Hepatocyte (in vitro differentiated cells): Measurements from ENCODE around the gene STT3B. TPM values are rescaled to one million over a fixed set of nuclear protein-coding genes. Genes with fewer than 3 reads are reported as not detected.

Experiments
- DNase-seq: peaks from one replicate; pipeline ENCODE4 v3.0.0-alpha.2; 2016; ENCODE audit warnings: low spot score
- H2AFZ ChIP-seq: fragments of 200-600 bp; sonication (generic); 2 replicates; pipeline ENCODE4 v1.6.0; 2016; ENCODE audit warnings: antibody characterized with exemption, mild to moderate bottlenecking
- H3K27ac ChIP-seq: fragments of 200-600 bp; sonication (generic); 2 replicates; pipeline ENCODE4 v1.5.1; 2016; ENCODE audit warnings: mild to moderate bottlenecking
- H3K27me3 ChIP-seq: fragments of 200-600 bp; sonication (generic); 2 replicates; pipeline ENCODE4 v1.6.1; 2016
- H3K36me3 ChIP-seq: fragments of 200-600 bp; sonication (generic); replicated peaks from 2 replicates; pipeline ENCODE4 v1.5.1; 2016; ENCODE audit warnings: low read depth; ENCODE audit not compliant: insufficient read depth
- H3K4me1 ChIP-seq: fragments of 200-600 bp; sonication (generic); 2 replicates; pipeline ENCODE4 v1.5.1; 2016; ENCODE audit warnings: mild to moderate bottlenecking, moderate library complexity; ENCODE audit not compliant: insufficient read depth
- H3K4me2 ChIP-seq: fragments of 200-600 bp; sonication (generic); 2 replicates; pipeline ENCODE4 v1.6.0; 2016
- H3K4me3 ChIP-seq: fragments of 200-600 bp; sonication (generic); 2 replicates; pipeline ENCODE4 v1.5.1; 2016; ENCODE audit warnings: mild to moderate bottlenecking
- H3K79me2 ChIP-seq: fragments of 200-600 bp; sonication (generic); 2 replicates; pipeline ENCODE4 v1.6.0; 2017; ENCODE audit warnings: mild to moderate bottlenecking
- H3K9me2 ChIP-seq: fragments of 200-600 bp; sonication (generic); replicated peaks from 2 replicates; pipeline ENCODE4 v1.6.0; 2017; ENCODE audit warnings: mild to moderate bottlenecking; ENCODE audit not compliant: insufficient read depth
- H3K9me3 ChIP-seq: fragments of 200-600 bp; sonication (generic); 2 replicates; pipeline ENCODE4 v1.5.1; 2016; ENCODE audit warnings: low read depth, mild to moderate bottlenecking
- H4K20me1 ChIP-seq: fragments of 200-600 bp; sonication (generic); 2 replicates; pipeline ENCODE4 v1.6.0; 2016; ENCODE audit warnings: mild to moderate bottlenecking; ENCODE audit not compliant: insufficient read depth, poor library complexity, severe bottlenecking
- CTCF ChIP-seq: fragments of 200-600 bp; sonication (generic); IDR thresholded peaks from 2 replicates; pipeline ENCODE4 v1.5.1; 2016; ENCODE audit warnings: antibody characterized with exemption, mild to moderate bottlenecking; ENCODE audit not compliant: poor library complexity
- EZH2 ChIP-seq: fragments of 200-600 bp; sonication (generic); IDR thresholded peaks from 2 replicates; pipeline ENCODE4 v1.6.1; 2016; ENCODE audit warnings: antibody characterized with exemption, mild to moderate bottlenecking, borderline replicate concordance
- EZH2phosphoT487 ChIP-seq: fragments of 200-600 bp; sonication (generic); IDR thresholded peaks from one replicate; pipeline ENCODE4 v1.6.1; 2018; ENCODE audit warnings: antibody characterized with exemption, mild to moderate bottlenecking, low read depth, moderate library complexity; ENCODE audit not compliant: unreplicated experiment, severe bottlenecking
- WGBS: methylation state at CpG from one replicate; pipeline ENCODE4 v1.1.6; 2016; ENCODE audit warnings: low lambda C conversion rate; ENCODE audit errors: missing lambda C conversion rate; 5-methylcytosine and 5-hydroxymethylcytosine counted together
- polyA plus RNA-seq: library from polyadenylated mRNA; unstranded; fragments of >200 nt; fragmentation: Nextera tagmentation; extraction: Ambion mirVana; gene quantifications from 2 replicates; pipeline ENCODE4 v1.2.1, GENCODE V29; 2016
- total RNA-seq: library from RNA; depleted of rRNA; stranded (reverse); fragments of >200 nt; gene quantifications from 2 replicates; pipeline ENCODE4 v1.2.3, GENCODE V29; 2014

STT3B gene
- total and polyA plus RNA-seq, 2 experiments from 2014 or later = 101 to 253 TPM

- no peaks in the 10 kb centered on the region for H3K36me3 ChIP-seq
- H3K4me2 ChIP-seq = no peak overlapping the region
- no peak overlapping the region for H3K27ac ChIP-seq
- H3K79me2 ChIP-seq = peaks cover 100% of the 10 kb centered on the region
- no peak for DNase-seq
- no peak overlapping the region for H3K4me3 ChIP-seq
- 59% methylated on average over 2 of the region's 2 CpGs for WGBS
- no peaks in the 10 kb centered on the region for H3K9me3 ChIP-seq
- H2AFZ ChIP-seq = no peak overlapping the region
- no peaks in the 10 kb centered on the region for H3K9me2 ChIP-seq
- H3K4me1 ChIP-seq = peaks cover 28% of the 10 kb centered on the region
- H4K20me1 ChIP-seq = peaks cover 68% of the 10 kb centered on the region
- no peaks in the 10 kb centered on the region for H3K27me3 ChIP-seq
- no peak for TF ChIP-seq CTCF
- TF ChIP-seq EZH2 = no peak
- no peak for TF ChIP-seq EZH2phosphoT487
Observed at GRCh38 chr3:31538801-31539200, 6.1 kb downstream of the STT3B start.

GRCh38 chr3:31539275-31539674 is 6.5 kb downstream of the STT3B start:
- no peaks in the 10 kb centered on the region for H3K9me3 ChIP-seq
- H4K20me1 ChIP-seq = peaks cover 68% of the 10 kb centered on the region
- no peak overlapping the region for H3K4me2 ChIP-seq
- WGBS = 72% methylated on average over 1 of the region's 1 CpG
- TF ChIP-seq EZH2 (no peak), EZH2phosphoT487 (no peak), CTCF (no peak)
- no peak overlapping the region for H3K27ac ChIP-seq
- H3K27me3 ChIP-seq = no peaks in the 10 kb centered on the region
- DNase-seq = no peak
- peaks cover 28% of the 10 kb centered on the region for H3K4me1 ChIP-seq
- no peak overlapping the region for H2AFZ ChIP-seq
- H3K4me3 ChIP-seq = no peak overlapping the region
- peaks cover 100% of the 10 kb centered on the region for H3K79me2 ChIP-seq
- no peaks in the 10 kb centered on the region for H3K36me3 ChIP-seq
- H3K9me2 ChIP-seq = no peaks in the 10 kb centered on the region

GRCh38 chr3:31541089-31541488 is 8.4 kb downstream of the STT3B start:
- Histone ChIP-seq H3K79me2 (peaks cover 100% of the 10 kb centered on the region), H3K9me2 (no peaks in the 10 kb centered on the region), H4K20me1 (peaks cover 63% of the 10 kb centered on the region), H3K4me3 (no peak overlapping the region), H2AFZ (no peak overlapping the region), H3K27ac (no peak overlapping the region), H3K9me3 (no peaks in the 10 kb centered on the region), H3K36me3 (no peaks in the 10 kb centered on the region), H3K4me2 (no peak overlapping the region), H3K4me1 (peaks cover 16% of the 10 kb centered on the region), H3K27me3 (no peaks in the 10 kb centered on the region)
- TF ChIP-seq CTCF (no peak), EZH2 (no peak), EZH2phosphoT487 (no peak)
- DNase-seq = no peak
- WGBS = 84% methylated on average over 2 of the region's 2 CpGs

- peaks cover 62% of the 10 kb centered on the region for H4K20me1 ChIP-seq
- no peaks in the 10 kb centered on the region for H3K9me2 ChIP-seq
- DNase-seq = no peak
- peaks cover 5% of the 10 kb centered on the region for H3K4me1 ChIP-seq
- WGBS = 94% methylated on average over 1 of the region's 1 CpG
- H3K4me2 ChIP-seq = no peak overlapping the region
- H3K27ac ChIP-seq = no peak overlapping the region
- H3K4me3 ChIP-seq = no peak overlapping the region
- no peaks in the 10 kb centered on the region for H3K9me3 ChIP-seq
- no peaks in the 10 kb centered on the region for H3K36me3 ChIP-seq
- no peaks in the 10 kb centered on the region for H3K27me3 ChIP-seq
- no peak for TF ChIP-seq EZH2phosphoT487
- no peak for TF ChIP-seq EZH2
- no peak for TF ChIP-seq CTCF
- no peak overlapping the region for H2AFZ ChIP-seq
- H3K79me2 ChIP-seq = peaks cover 100% of the 10 kb centered on the region
Observed at GRCh38 chr3:31542246-31542645, 9.5 kb downstream of the STT3B start.
